CD14-positive monocyte (primary cell): ENCODE data around the gene FGFR3. TPM values are rescaled to one million over a fixed set of nuclear protein-coding genes. Genes with fewer than 3 reads are reported as not detected.
A peak's percentile ranks its signal among the peaks of the same experiment; 100 is the strongest.

Experiments used
- DNase-seq, 3 donors: peaks; one replicate each; pipeline ENCODE4 v3.0.0-alpha.2; 2011 to 2022
- H2AFZ ChIP-seq: 2 replicates; pipeline ENCODE4 v1.6.0; 2012; ENCODE audit warnings: mild to moderate bottlenecking, low read depth, low read length, inconsistent platforms; ENCODE audit not compliant: insufficient read depth, poor library complexity, severe bottlenecking
- H3K27ac ChIP-seq, 2 donors: 1 replicate in 1 of 2; 2 replicates in 1 of 2; pipeline ENCODE4 v1.5.1; 2012 to 2013; ENCODE audit warnings: low read length in 2 of 2, control low read depth in 1 of 2, inconsistent platforms in 1 of 2, low read depth in 1 of 2, mild to moderate bottlenecking in 1 of 2
- H3K27me3 ChIP-seq, 2 donors: one replicate each; pipeline versions ENCODE4 v1.6.0 to v1.6.1; 2011 to 2013; ENCODE audit warnings: low read length in 2 of 2; ENCODE audit not compliant: control insufficient read depth in 2 of 2, insufficient read depth in 2 of 2
- H3K36me3 ChIP-seq, 2 donors: replicated peaks in 1 of 2; 1 replicate in 1 of 2; 2 replicates in 1 of 2; pipeline versions ENCODE4 v1.5.1 to v1.6.1; 2012 to 2013; ENCODE audit warnings: low read length in 2 of 2, control low read depth in 1 of 2, inconsistent platforms in 1 of 2, mild to moderate bottlenecking in 1 of 2; ENCODE audit not compliant: insufficient read depth in 2 of 2, control insufficient read depth in 1 of 2
- H3K4me1 ChIP-seq, 2 donors: 1 replicate in 1 of 2; 2 replicates in 1 of 2; pipeline versions ENCODE4 v1.5.1 to v1.6.1; 2012 to 2013; ENCODE audit warnings: low read length in 2 of 2, control low read depth in 1 of 2, inconsistent platforms in 1 of 2, mild to moderate bottlenecking in 1 of 2, moderate library complexity in 1 of 2; ENCODE audit not compliant: insufficient read depth in 2 of 2, control insufficient read depth in 1 of 2
- H3K4me2 ChIP-seq: replicated peaks from 2 replicates; pipeline ENCODE3; 2012; ENCODE audit warnings: low read length, moderate library complexity, mild to moderate bottlenecking; ENCODE audit not compliant: poor library complexity, severe bottlenecking; ENCODE audit errors: extremely low read depth
- H3K4me3 ChIP-seq, 3 experiments: fragments of 200-600 bp in 1 of 3; sonication (generic) in 1 of 3; replicated peaks in 1 of 3; 1 replicate in 2 of 3; 2 replicates in 1 of 3; pipeline ENCODE4 v1.5.1; 2011 to 2013; ENCODE audit warnings: low read length in 3 of 3, mild to moderate bottlenecking in 3 of 3, control low read depth in 2 of 3, low read depth in 2 of 3, inconsistent platforms in 1 of 3, moderate library complexity in 1 of 3
- H3K79me2 ChIP-seq: 2 replicates; pipeline ENCODE4 v1.6.0; 2012; ENCODE audit warnings: mild to moderate bottlenecking, control low read depth, inconsistent platforms, low read length, moderate library complexity; ENCODE audit not compliant: insufficient read depth
- H3K9ac ChIP-seq: 2 replicates; pipeline ENCODE4 v1.6.0; 2017; ENCODE audit warnings: low read length, mild to moderate bottlenecking; ENCODE audit not compliant: insufficient read depth, poor library complexity, severe bottlenecking
- H3K9me3 ChIP-seq, 2 donors: replicated peaks in 1 of 2; 1 replicate in 1 of 2; 2 replicates in 1 of 2; pipeline versions ENCODE4 v1.5.1 to v1.6.1; 2012 to 2013; ENCODE audit warnings: low read length in 2 of 2, control low read depth in 1 of 2; ENCODE audit not compliant: control insufficient read depth in 1 of 2, insufficient read depth in 1 of 2
- H4K20me1 ChIP-seq: 2 replicates; pipeline ENCODE4 v1.6.0; 2012; ENCODE audit warnings: mild to moderate bottlenecking, low read length, control low read depth, moderate library complexity; ENCODE audit not compliant: insufficient read depth
- H3K27ac Mint-ChIP-seq, 7 donors: one replicate each; pipeline ENCODE4 v1.8.0; 2020; ENCODE audit warnings: mild to moderate bottlenecking in 7 of 7, mixed read lengths in 7 of 7, moderate library complexity in 6 of 7, inconsistent platforms in 2 of 7
- H3K27me3 Mint-ChIP-seq, 3 donors: one replicate each; pipeline ENCODE4 v1.8.0; 2021 to 2022; ENCODE audit warnings: low read depth in 3 of 3, mild to moderate bottlenecking in 3 of 3, mixed read lengths in 3 of 3, moderate library complexity in 3 of 3, inconsistent platforms in 1 of 3
- H3K36me3 Mint-ChIP-seq, 2 donors: one replicate each; pipeline ENCODE4 v1.8.0; 2020; ENCODE audit warnings: mixed read lengths in 2 of 2, inconsistent platforms in 1 of 2, mild to moderate bottlenecking in 1 of 2
- H3K4me1 Mint-ChIP-seq: one replicate; pipeline ENCODE4 v1.8.0; 2020; ENCODE audit warnings: mild to moderate bottlenecking, mixed read lengths
- H3K4me3 Mint-ChIP-seq, 2 donors: one replicate each; pipeline ENCODE4 v1.8.0; 2020; ENCODE audit warnings: mild to moderate bottlenecking in 2 of 2, mixed read lengths in 2 of 2, moderate library complexity in 1 of 2
- H3K9me3 Mint-ChIP-seq, 7 donors: one replicate each; pipeline ENCODE4 v1.8.0; 2020 to 2022; ENCODE audit warnings: mixed read lengths in 7 of 7, mild to moderate bottlenecking in 6 of 7, moderate library complexity in 6 of 7, inconsistent platforms in 2 of 7
- CTCF ChIP-seq: fragments of 200-600 bp; IDR thresholded peaks from one replicate; pipeline ENCODE4 v1.8.0; 2022; ENCODE audit warnings: antibody characterized with exemption, mild to moderate bottlenecking
- WGBS: methylation state at CpG from one replicate; pipeline ENCODE4 v1.1.5; 2013; ENCODE audit warnings: missing lambda C conversion rate; ENCODE audit not compliant: insufficient coverage; 5-methylcytosine and 5-hydroxymethylcytosine counted together
- intact Hi-C, 2 donors: fragments of 100-400 bp; cut with micrococcal nuclease; formaldehyde crosslinking; loops; one replicate each; pipeline versions ENCODE4 v1.15.0 to v1.15.1; 2023
- polyA plus RNA-seq, 3 donors: library from polyadenylated mRNA; depleted of rRNA in 1 of 3; unstranded in 2 of 3; stranded (reverse) in 1 of 3; fragments of 300-500 nt in 2 of 3; fragments of >200 nt in 1 of 3; fragmentation: Illumina TruSeq in 2 of 3; gene quantifications; 1 replicate in 2 of 3; 2 replicates in 1 of 3; pipeline ENCODE4 v1.2.3, GENCODE V29; 2012 to 2021

The FGFR3 gene
- polyA plus RNA-seq, 3 donors, result 0.07 TPM; not detected in 2

DNA sequence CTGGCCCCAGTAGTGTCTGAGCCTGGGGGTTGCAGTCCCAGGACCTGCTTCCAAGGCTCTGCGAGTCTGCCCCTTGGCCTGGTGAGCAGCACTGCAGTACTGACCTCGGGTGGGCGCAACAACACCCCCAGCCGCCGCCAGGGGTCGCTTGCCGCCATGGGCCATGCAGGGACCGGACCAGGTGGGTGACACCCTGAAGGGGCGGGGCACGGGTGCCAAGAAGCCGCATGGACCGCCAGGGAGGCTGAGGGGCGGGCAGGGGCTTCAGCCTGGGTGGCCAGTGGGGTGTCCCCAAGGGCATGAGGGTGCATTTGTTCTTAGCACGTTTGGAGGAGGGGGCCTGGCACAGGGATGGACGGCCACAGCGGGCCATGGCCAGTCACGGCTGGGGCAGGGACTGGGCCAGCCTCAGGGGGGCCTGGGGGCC, 46.8 kb upstream of the FGFR3 start:
- Mint-ChIP-seq H3K36me3 (peaks cover 38 to 45% of the 10 kb centered on the region in 2 donors), H3K9me3 (peaks cover 0 to 4% (median 0%) of the 10 kb centered on the region in 7 donors), H3K27me3 (peaks cover 1 to 6% (median 1%) of the 10 kb centered on the region in 3 donors), H3K4me1 (no peaks in the 10 kb centered on the region), H3K27ac (no peak overlapping the region), H3K4me3 (no peak overlapping the region)
- no peak overlapping the region for H3K9ac ChIP-seq
- H4K20me1 ChIP-seq, result peaks cover 16% of the 10 kb centered on the region
- no peaks in the 10 kb centered on the region for H3K79me2 ChIP-seq
- peaks cover 5 to 6% of the 10 kb centered on the region in 2 donors for H3K4me1 ChIP-seq
- no peak overlapping the region for H3K4me2 ChIP-seq
- H2AFZ ChIP-seq, result no peak overlapping the region
- H3K36me3 ChIP-seq, result peaks cover 35 to 45% of the 10 kb centered on the region in 2 donors
- 23% methylated on average over 16 of the region's 17 CpGs for WGBS
- no peaks in the 10 kb centered on the region for H3K9me3 ChIP-seq
- H3K27ac ChIP-seq, result no peak overlapping the region
- intact Hi-C loops, result loop anchor here (2.0 to 5.0 kb wide), 2 partner anchors 151 to 153 kb away; no protein-coding TSS in a partner anchor
- H3K27me3 ChIP-seq, result peaks cover 0 to 6% of the 10 kb centered on the region in 2 donors
- H3K4me3 ChIP-seq, result no peak overlapping the region
- DNase-seq, result peak; percentile 45 to 60 (median 47)
- TF ChIP-seq CTCF, result peak; percentile 82

- WGBS, result 89% methylated on average over 30 of the region's 33 CpGs
Observed at GRCh38 chr4:1746919-1747602, 46.0 kb upstream of the FGFR3 start.

More at GRCh38 chr4:1746919-1747602, 46.0 kb upstream of the FGFR3 start:
- H3K4me2 ChIP-seq, result no peak overlapping the region
- no peak overlapping the region for H3K27ac ChIP-seq
- H3K27me3 ChIP-seq, result peaks cover 0 to 6% of the 10 kb centered on the region in 2 donors
- H3K79me2 ChIP-seq, result no peaks in the 10 kb centered on the region
- no peak for TF ChIP-seq CTCF
- intact Hi-C loops, result loop anchor here (2.0 to 5.0 kb wide), 2 partner anchors 150 to 152 kb away; no protein-coding TSS in a partner anchor
- no peaks in the 10 kb centered on the region for H3K9me3 ChIP-seq
- peaks cover 10% of the 10 kb centered on the region for H4K20me1 ChIP-seq
- Mint-ChIP-seq H3K4me1 (peaks cover under 1% of the 10 kb centered on the region), H3K4me3 (no peak overlapping the region), H3K27ac (peak overlapping the region in 2 of 7 donors; percentile 18 to 41), H3K9me3 (peaks cover 0 to 4% (median 0%) of the 10 kb centered on the region in 7 donors), H3K27me3 (peaks cover 1 to 6% (median 1%) of the 10 kb centered on the region in 3 donors), H3K36me3 (peaks cover 30 to 37% of the 10 kb centered on the region in 2 donors)
- peaks cover 8 to 10% of the 10 kb centered on the region in 2 donors for H3K4me1 ChIP-seq
- DNase-seq, result no peak
- H3K9ac ChIP-seq, result no peak overlapping the region
- H3K36me3 ChIP-seq, result peaks cover 27 to 37% of the 10 kb centered on the region in 2 donors
- H2AFZ ChIP-seq, result no peak overlapping the region
- H3K4me3 ChIP-seq, result no peak overlapping the region
